ENCODE results near the gene PCYOX1L.

DNA sequence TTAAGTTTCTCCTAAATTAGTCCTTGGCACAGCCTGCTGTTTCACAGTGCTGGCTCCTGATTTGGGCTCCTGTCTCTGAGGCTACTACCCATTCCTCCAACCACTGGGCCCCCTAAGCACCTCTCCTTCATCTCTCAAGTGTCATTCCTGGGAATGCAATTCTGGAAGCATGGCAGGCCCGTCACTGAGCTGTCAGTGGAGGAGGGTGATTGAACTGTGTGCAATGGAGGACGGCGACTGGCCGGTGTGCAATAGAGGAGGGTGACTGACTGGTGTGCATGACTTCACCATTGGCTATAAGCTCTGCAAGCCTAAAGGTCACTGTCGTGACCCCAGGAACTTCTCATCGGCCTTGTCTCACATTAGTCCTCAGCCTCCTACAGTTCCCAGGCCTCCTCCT is 33.7 kb downstream of the PCYOX1L start:
- TF ChIP-seq POLR2A (IDR thresholded peaks at IDR 0.05; ENCODE audit: low read length), result no peak
- no peak for TF ChIP-seq GATA1 (IDR thresholded peaks at IDR 0.05; ENCODE audit: low read depth, low read length)

All from erythroblast (primary cell).